Loucy (cell line): ENCODE measurements around the gene SCAPER.

Source experiments
- H2AFZ ChIP-seq: fragments of 200-600 bp; sonication (generic); 2 replicates; pipeline ENCODE4 v1.6.0; 2016; ENCODE audit warnings: antibody characterized with exemption, mild to moderate bottlenecking, low read length, moderate library complexity
- H3F3A ChIP-seq: fragments of 200-600 bp; 2 replicates; pipeline ENCODE4 v1.6.0; 2016; ENCODE audit warnings: antibody characterized with exemption, low read depth, mild to moderate bottlenecking
- H3K27me3 ChIP-seq: fragments of 200-600 bp; sonication (generic); 2 replicates; pipeline ENCODE4 v1.6.1; 2014; ENCODE audit warnings: low read length, mild to moderate bottlenecking; ENCODE audit not compliant: insufficient read depth, poor library complexity, severe bottlenecking
- H3K36me3 ChIP-seq: fragments of 200-600 bp; sonication (generic); 2 replicates; pipeline ENCODE4 v1.6.1; 2016; ENCODE audit warnings: low read length; ENCODE audit not compliant: insufficient read depth
- H3K4me1 ChIP-seq: fragments of 200-600 bp; sonication (generic); 2 replicates; pipeline ENCODE4 v1.5.1; 2014; ENCODE audit warnings: low read length, mild to moderate bottlenecking; ENCODE audit not compliant: insufficient read depth, poor library complexity, severe bottlenecking
- H3K4me2 ChIP-seq: fragments of 200-600 bp; sonication (generic); 2 replicates; pipeline ENCODE4 v1.6.0; 2014; ENCODE audit warnings: antibody characterized with exemption, low read length, low read depth, mild to moderate bottlenecking; ENCODE audit not compliant: poor library complexity, severe bottlenecking
- H3K4me3 ChIP-seq: fragments of 200-600 bp; sonication (generic); 2 replicates; pipeline ENCODE4 v1.5.1; 2014; ENCODE audit warnings: low read length, mild to moderate bottlenecking, mixed read lengths; ENCODE audit not compliant: poor library complexity, severe bottlenecking
- H3K79me2 ChIP-seq: fragments of 200-600 bp; sonication (generic); 2 replicates; pipeline ENCODE4 v1.6.1; 2014; ENCODE audit warnings: low read length; ENCODE audit not compliant: insufficient read depth
- H3K9ac ChIP-seq: fragments of 200-600 bp; sonication (generic); 2 replicates; pipeline ENCODE4 v1.6.0; 2014; ENCODE audit warnings: mild to moderate bottlenecking, low read depth, low read length, moderate library complexity; ENCODE audit not compliant: poor library complexity, severe bottlenecking
- H3K9me2 ChIP-seq: fragments of 200-600 bp; sonication (generic); replicated peaks from 2 replicates; pipeline ENCODE4 v1.6.1; 2016; ENCODE audit warnings: low read depth, low read length, mixed read lengths
- H3K9me3 ChIP-seq: fragments of 200-600 bp; sonication (generic); 2 replicates; pipeline ENCODE4 v1.6.1; 2014; ENCODE audit warnings: mild to moderate bottlenecking, antibody characterized with exemption, low read length, low read depth; ENCODE audit not compliant: insufficient read depth
- H4K20me1 ChIP-seq: fragments of 200-600 bp; sonication (generic); 2 replicates; pipeline ENCODE4 v1.6.0; 2014; ENCODE audit warnings: antibody characterized with exemption, low read length, mild to moderate bottlenecking; ENCODE audit not compliant: insufficient read depth, poor library complexity, severe bottlenecking
- CTCF ChIP-seq: fragments of 200-600 bp; sonication (generic); conservative IDR thresholded peaks from 2 replicates; pipeline ENCODE4 v1.5.1; 2014; ENCODE audit warnings: mild to moderate bottlenecking, antibody characterized with exemption, low read length
- EZH2phosphoT487 ChIP-seq: fragments of 200-600 bp; IDR thresholded peaks from 2 replicates; pipeline ENCODE4 v1.6.1; 2018; ENCODE audit warnings: antibody characterized with exemption, mild to moderate bottlenecking, moderate library complexity, borderline replicate concordance

The SCAPER gene

GRCh38 chr15:76684002-76684401 is 221.1 kb downstream of the SCAPER start:
- Histone ChIP-seq H3K4me3 (no peak overlapping the region), H3K79me2 (no peaks in the 10 kb centered on the region), H3K4me2 (no peak overlapping the region), H3K27me3 (no peaks in the 10 kb centered on the region), H3F3A (no peaks in the 10 kb centered on the region), H4K20me1 (no peaks in the 10 kb centered on the region), H3K36me3 (no peaks in the 10 kb centered on the region), H3K9me3 (no peaks in the 10 kb centered on the region), H3K4me1 (no peaks in the 10 kb centered on the region), H3K9me2 (no peaks in the 10 kb centered on the region), H2AFZ (no peak overlapping the region), H3K9ac (no peak overlapping the region)
- TF ChIP-seq EZH2phosphoT487 (no peak), CTCF (no peak)

GRCh38 chr15:76682833-76683232 is 222.3 kb downstream of the SCAPER start:
- Histone ChIP-seq H3K4me3 (no peak overlapping the region), H3K4me2 (no peak overlapping the region), H2AFZ (no peak overlapping the region), H3K9me3 (no peaks in the 10 kb centered on the region), H3K79me2 (no peaks in the 10 kb centered on the region), H3K36me3 (no peaks in the 10 kb centered on the region), H4K20me1 (no peaks in the 10 kb centered on the region), H3F3A (no peaks in the 10 kb centered on the region), H3K9ac (no peak overlapping the region), H3K27me3 (no peaks in the 10 kb centered on the region), H3K9me2 (no peaks in the 10 kb centered on the region), H3K4me1 (no peaks in the 10 kb centered on the region)
- no peak for TF ChIP-seq EZH2phosphoT487
- TF ChIP-seq CTCF, result no peak

- no peak overlapping the region for H3K4me3 ChIP-seq
- no peaks in the 10 kb centered on the region for H3K27me3 ChIP-seq
- no peaks in the 10 kb centered on the region for H4K20me1 ChIP-seq
- H3K9me3 ChIP-seq, result no peaks in the 10 kb centered on the region
- H3K4me2 ChIP-seq, result no peak overlapping the region
- no peaks in the 10 kb centered on the region for H3K4me1 ChIP-seq
- H3F3A ChIP-seq, result no peaks in the 10 kb centered on the region
- TF ChIP-seq EZH2phosphoT487 (no peak), CTCF (no peak)
- H3K36me3 ChIP-seq, result no peaks in the 10 kb centered on the region
- H3K79me2 ChIP-seq, result no peaks in the 10 kb centered on the region
- no peaks in the 10 kb centered on the region for H3K9me2 ChIP-seq
- H3K9ac ChIP-seq, result no peak overlapping the region
- no peak overlapping the region for H2AFZ ChIP-seq
Measured at GRCh38 chr15:76682259-76682658, 222.9 kb downstream of the SCAPER start.
